ENCODE data around the gene ERFL.

DNA sequence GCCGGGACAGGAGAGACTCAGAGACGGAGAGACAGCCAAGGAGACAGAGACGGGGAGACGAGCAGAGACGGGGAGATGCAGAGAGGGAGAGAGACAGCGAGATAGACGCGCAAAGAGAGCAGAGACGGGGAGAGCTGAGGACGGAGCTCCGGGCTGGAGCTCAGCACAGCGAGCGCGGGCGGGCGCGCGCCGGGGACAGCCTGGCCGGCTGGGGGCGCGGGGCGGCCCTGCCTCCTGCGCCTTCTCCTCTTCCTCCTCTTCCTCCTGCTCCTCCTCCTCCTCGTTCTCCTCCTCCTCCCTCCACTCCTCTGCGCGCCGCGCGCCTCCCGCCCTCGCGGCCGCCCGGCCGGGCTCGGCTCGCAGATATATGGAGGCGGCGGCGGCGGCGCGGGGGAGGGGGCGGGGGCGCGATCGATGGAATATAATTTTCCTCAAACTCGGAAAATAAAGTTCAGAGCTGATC, at the start of gene ERFL:
- TF ChIP-seq, protein P1, sequence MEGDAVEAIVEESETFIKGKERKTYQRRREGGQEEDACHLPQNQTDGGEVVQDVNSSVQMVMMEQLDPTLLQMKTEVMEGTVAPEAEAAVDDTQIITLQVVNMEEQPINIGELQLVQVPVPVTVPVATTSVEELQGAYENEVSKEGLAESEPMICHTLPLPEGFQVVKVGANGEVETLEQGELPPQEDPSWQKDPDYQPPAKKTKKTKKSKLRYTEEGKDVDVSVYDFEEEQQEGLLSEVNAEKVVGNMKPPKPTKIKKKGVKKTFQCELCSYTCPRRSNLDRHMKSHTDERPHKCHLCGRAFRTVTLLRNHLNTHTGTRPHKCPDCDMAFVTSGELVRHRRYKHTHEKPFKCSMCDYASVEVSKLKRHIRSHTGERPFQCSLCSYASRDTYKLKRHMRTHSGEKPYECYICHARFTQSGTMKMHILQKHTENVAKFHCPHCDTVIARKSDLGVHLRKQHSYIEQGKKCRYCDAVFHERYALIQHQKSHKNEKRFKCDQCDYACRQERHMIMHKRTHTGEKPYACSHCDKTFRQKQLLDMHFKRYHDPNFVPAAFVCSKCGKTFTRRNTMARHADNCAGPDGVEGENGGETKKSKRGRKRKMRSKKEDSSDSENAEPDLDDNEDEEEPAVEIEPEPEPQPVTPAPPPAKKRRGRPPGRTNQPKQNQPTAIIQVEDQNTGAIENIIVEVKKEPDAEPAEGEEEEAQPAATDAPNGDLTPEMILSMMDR (tag by site-specific recombination; IDR thresholded peaks at IDR 0.05) = no peak
- TF ChIP-seq ZNF792 (tag by site-specific recombination; IDR thresholded peaks at IDR 0.05) (no peak), ZNF10 (tag by site-specific recombination; IDR thresholded peaks at IDR 0.05) (0 out of 2 replicates have a peak, but pooled peaks have one; percentile 34), SP2 (tag by site-specific recombination; IDR thresholded peaks at IDR 0.05) (no peak), KLF16 (tag by site-specific recombination; IDR thresholded peaks at IDR 0.05) (no peak), SETDB1 (IDR thresholded peaks at IDR 0.05; ENCODE audit: insufficient read length, low read length) (no peak), ZNF350 (tag by site-specific recombination; IDR thresholded peaks at IDR 0.05) (no peak), HOXC10 (CRISPR knock-in tag; IDR thresholded peaks at IDR 0.05) (no peak), KLF10 (tag by site-specific recombination; IDR thresholded peaks at IDR 0.05) (no peak), YY1 (tag by site-specific recombination; IDR thresholded peaks at IDR 0.05) (no peak), ZNF514 (tag by site-specific recombination; IDR thresholded peaks at IDR 0.05) (no peak), ZNF16 (tag by site-specific recombination; IDR thresholded peaks at IDR 0.05; ENCODE audit: low read depth) (no peak)
